ENCODE measurements around the gene ZC2HC1C.

DNA sequence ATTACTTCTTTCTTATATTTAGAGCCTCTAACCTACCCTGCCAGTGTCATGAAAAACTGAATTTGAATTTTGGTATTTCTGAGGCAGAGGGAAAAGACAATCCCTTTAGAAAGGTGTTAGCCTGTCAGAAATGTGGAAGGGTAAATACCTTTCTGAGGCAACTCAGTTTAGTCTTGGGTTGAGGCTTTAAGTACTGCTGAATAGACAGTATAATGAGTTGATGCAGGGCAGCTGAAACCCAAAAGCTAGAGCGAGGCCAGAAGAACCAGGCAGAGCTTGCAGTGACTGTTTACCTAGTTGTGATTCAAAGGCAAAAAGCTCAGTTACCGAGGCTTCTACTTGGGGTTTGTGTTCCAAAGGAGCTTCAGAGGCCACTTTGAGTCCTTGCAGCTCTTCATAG is 18.7 kb downstream of the ZC2HC1C start:
- TF ChIP-seq POLR2A (IDR thresholded peaks at IDR 0.05) = no peak
- TF ChIP-seq, protein P1, sequence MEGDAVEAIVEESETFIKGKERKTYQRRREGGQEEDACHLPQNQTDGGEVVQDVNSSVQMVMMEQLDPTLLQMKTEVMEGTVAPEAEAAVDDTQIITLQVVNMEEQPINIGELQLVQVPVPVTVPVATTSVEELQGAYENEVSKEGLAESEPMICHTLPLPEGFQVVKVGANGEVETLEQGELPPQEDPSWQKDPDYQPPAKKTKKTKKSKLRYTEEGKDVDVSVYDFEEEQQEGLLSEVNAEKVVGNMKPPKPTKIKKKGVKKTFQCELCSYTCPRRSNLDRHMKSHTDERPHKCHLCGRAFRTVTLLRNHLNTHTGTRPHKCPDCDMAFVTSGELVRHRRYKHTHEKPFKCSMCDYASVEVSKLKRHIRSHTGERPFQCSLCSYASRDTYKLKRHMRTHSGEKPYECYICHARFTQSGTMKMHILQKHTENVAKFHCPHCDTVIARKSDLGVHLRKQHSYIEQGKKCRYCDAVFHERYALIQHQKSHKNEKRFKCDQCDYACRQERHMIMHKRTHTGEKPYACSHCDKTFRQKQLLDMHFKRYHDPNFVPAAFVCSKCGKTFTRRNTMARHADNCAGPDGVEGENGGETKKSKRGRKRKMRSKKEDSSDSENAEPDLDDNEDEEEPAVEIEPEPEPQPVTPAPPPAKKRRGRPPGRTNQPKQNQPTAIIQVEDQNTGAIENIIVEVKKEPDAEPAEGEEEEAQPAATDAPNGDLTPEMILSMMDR (IDR thresholded peaks at IDR 0.05) = no peak
- no peak for TF ChIP-seq POLR2AphosphoS5 (IDR thresholded peaks at IDR 0.05)
